Measurements from ENCODE around the gene RIPOR3. TPM values are rescaled to one million over a fixed set of nuclear protein-coding genes. Genes with fewer than 3 reads are reported as not detected.
"Not testable (repeated sequence)": the region's sequence is repeated elsewhere in the genome, so short reads cannot be mapped to it uniquely, and the experiment has no call there.

Gene RIPOR3
- total RNA-seq, 3 donors from 2014 or later (not counting 1 experiment from before 2014, with no cell fraction given) = 0.45 TPM; not detected in 2

- peaks cover 33 to 60% of the 10 kb centered on the region in 2 donors for H3K4me1 Mint-ChIP-seq
- H3K36me3 Mint-ChIP-seq = peaks cover 11% of the 10 kb centered on the region
Observed at GRCh38 chr20:50572938-50573777, 118.2 kb downstream of the RIPOR3 start.

GRCh38 chr20:50571466-50571865 lies 119.9 kb downstream of the RIPOR3 start:
- intact Hi-C loops (cut with micrococcal nuclease) = loop anchor here (5.0 kb wide), 1 partner anchor 59 kb away; the partner anchor contains the start of gene PTPN1
- no peak for DNase-seq
- no peaks in the 10 kb centered on the region for H3K9me3 ChIP-seq (ENCODE audit: control insufficient read depth, insufficient read depth, low read length)
- no peak overlapping the region for H3K4me3 Mint-ChIP-seq
- H3K27me3 ChIP-seq (ENCODE audit: control insufficient read depth, insufficient read depth, low read length) = no peaks in the 10 kb centered on the region
- H3K27ac Mint-ChIP-seq = peak overlapping the region in 1 of 2 donors; percentile 63
- H3K27me3 Mint-ChIP-seq (ENCODE audit: low read depth in 2 of 2) = no peaks in the 10 kb centered on the region
- no peak for ATAC-seq
- H3K4me1 Mint-ChIP-seq = peaks cover 39 to 71% of the 10 kb centered on the region in 2 donors
- H3K36me3 Mint-ChIP-seq = peaks cover 11% of the 10 kb centered on the region
- 100% methylated on average over 2 of the region's 2 CpGs for WGBS (ENCODE audit: insufficient coverage)
- H3K9me3 Mint-ChIP-seq = no peaks in the 10 kb centered on the region
- no peak overlapping the region for H3K27ac ChIP-seq (ENCODE audit: low read length)
- H3K4me3 ChIP-seq (ENCODE audit: low read length) = no peak overlapping the region
- no peak for TF ChIP-seq CTCF (IDR thresholded peaks at IDR 0.05)
- peaks cover 46% of the 10 kb centered on the region for H3K36me3 ChIP-seq (ENCODE audit: control insufficient read depth, insufficient read depth, low read length)
- peaks cover 6% of the 10 kb centered on the region for H3K4me1 ChIP-seq (ENCODE audit: control insufficient read depth, insufficient read depth, low read length)

More at GRCh38 chr20:50572938-50573777, 118.2 kb downstream of the RIPOR3 start:
- no peak overlapping the region for H3K4me3 Mint-ChIP-seq
- no peaks in the 10 kb centered on the region for H3K27me3 Mint-ChIP-seq (ENCODE audit: low read depth in 2 of 2)
- no peaks in the 10 kb centered on the region for H3K27me3 ChIP-seq (ENCODE audit: control insufficient read depth, insufficient read depth, low read length)
- peaks cover 48% of the 10 kb centered on the region for H3K36me3 ChIP-seq (ENCODE audit: control insufficient read depth, insufficient read depth, low read length)
- WGBS (ENCODE audit: insufficient coverage) = 61% methylated on average over 6 of the region's 6 CpGs
- H3K4me3 ChIP-seq (ENCODE audit: low read length) = no peak overlapping the region
- ATAC-seq = no peak
- no peaks in the 10 kb centered on the region for H3K9me3 ChIP-seq (ENCODE audit: control insufficient read depth, insufficient read depth, low read length)
- TF ChIP-seq CTCF (IDR thresholded peaks at IDR 0.05) = no peak
- peaks cover 6% of the 10 kb centered on the region for H3K4me1 ChIP-seq (ENCODE audit: control insufficient read depth, insufficient read depth, low read length)
- H3K27ac Mint-ChIP-seq = peak overlapping the region; percentile 49 to 63
- intact Hi-C loops (cut with micrococcal nuclease) = loop anchor here (5.0 kb wide), 1 partner anchor 61 kb away; the partner anchor contains the start of gene PTPN1
- DNase-seq = no peak
- no peak overlapping the region for H3K27ac ChIP-seq (ENCODE audit: low read length)
- no peaks in the 10 kb centered on the region for H3K9me3 Mint-ChIP-seq

- WGBS (ENCODE audit: insufficient coverage) = 67% methylated on average over 10 of the region's 14 CpGs
- H3K4me1 Mint-ChIP-seq = peaks cover 42 to 67% of the 10 kb centered on the region in 2 donors
- no peak overlapping the region for H3K4me3 Mint-ChIP-seq
- no peak for TF ChIP-seq CTCF (IDR thresholded peaks at IDR 0.05)
- Histone ChIP-seq H3K27me3 (ENCODE audit: control insufficient read depth, insufficient read depth, low read length) (no peaks in the 10 kb centered on the region), H3K4me3 (ENCODE audit: low read length) (no peak overlapping the region), H3K36me3 (ENCODE audit: control insufficient read depth, insufficient read depth, low read length) (peaks cover 51% of the 10 kb centered on the region), H3K27ac (ENCODE audit: low read length) (no peak overlapping the region), H3K4me1 (ENCODE audit: control insufficient read depth, insufficient read depth, low read length) (peaks cover 6% of the 10 kb centered on the region), H3K9me3 (ENCODE audit: control insufficient read depth, insufficient read depth, low read length) (no peaks in the 10 kb centered on the region)
- ATAC-seq (peak; percentile 59 to 72 (median 66)), DNase-seq (peak in 1 of 2 donors; percentile 73)
- peak overlapping the region; percentile 71 to 75 for H3K27ac Mint-ChIP-seq
- H3K36me3 Mint-ChIP-seq = peaks cover 13% of the 10 kb centered on the region
- intact Hi-C loops (cut with micrococcal nuclease) = loop anchor here (5.0 kb wide), 1 partner anchor 58 kb away; the partner anchor contains the start of gene PTPN1
- no peaks in the 10 kb centered on the region for H3K27me3 Mint-ChIP-seq (ENCODE audit: low read depth in 2 of 2)
- no peaks in the 10 kb centered on the region for H3K9me3 Mint-ChIP-seq
Observed at GRCh38 chr20:50569864-50570836, 121.2 kb downstream of the RIPOR3 start.

GRCh38 chr20:50569487-50569863 lies 121.9 kb downstream of the RIPOR3 start:
- Mint-ChIP-seq H3K4me1 (peaks cover 42 to 66% of the 10 kb centered on the region in 2 donors), H3K27ac (peak overlapping the region; percentile 71 to 75), H3K36me3 (peaks cover 17% of the 10 kb centered on the region)
- 92% methylated on average over 7 of the region's 7 CpGs for WGBS (ENCODE audit: insufficient coverage)
- H3K27me3 Mint-ChIP-seq (ENCODE audit: low read depth in 2 of 2); H3K27ac ChIP-seq (ENCODE audit: low read length); H3K4me3 Mint-ChIP-seq; DNase-seq; H3K9me3 ChIP-seq (ENCODE audit: control insufficient read depth, insufficient read depth, low read length); H3K4me1 ChIP-seq (ENCODE audit: control insufficient read depth, insufficient read depth, low read length); ATAC-seq; H3K27me3 ChIP-seq (ENCODE audit: control insufficient read depth, insufficient read depth, low read length); H3K4me3 ChIP-seq (ENCODE audit: low read length); intact Hi-C loops (cut with micrococcal nuclease); H3K9me3 Mint-ChIP-seq: not testable (repeated sequence)
- H3K36me3 ChIP-seq (ENCODE audit: control insufficient read depth, insufficient read depth, low read length) = peaks cover 51% of the 10 kb centered on the region

Measured in natural killer cell (primary cell).